Subcutaneous adipose tissue (tissue), 4 donors: ENCODE data around the gene CCT8. TPM values are rescaled to one million over a fixed set of nuclear protein-coding genes. Genes with fewer than 3 reads are reported as not detected.

Source experiments
- total RNA-seq, 4 donors: library from RNA; depleted of rRNA; stranded (reverse); fragments of >200 nt; gene quantifications; one replicate each; pipeline ENCODE4 v1.1.0, GENCODE V29; 2016
- TF ChIP-seq, protein P1 (sequence below): fragments of 450-650 bp; IDR thresholded peaks from one replicate; pipeline ENCODE4 v1.5.1; 2016; ENCODE audit warnings: low read depth, mild to moderate bottlenecking, control low read depth, antibody characterized with exemption, moderate library complexity

CCT8 gene, protein sequence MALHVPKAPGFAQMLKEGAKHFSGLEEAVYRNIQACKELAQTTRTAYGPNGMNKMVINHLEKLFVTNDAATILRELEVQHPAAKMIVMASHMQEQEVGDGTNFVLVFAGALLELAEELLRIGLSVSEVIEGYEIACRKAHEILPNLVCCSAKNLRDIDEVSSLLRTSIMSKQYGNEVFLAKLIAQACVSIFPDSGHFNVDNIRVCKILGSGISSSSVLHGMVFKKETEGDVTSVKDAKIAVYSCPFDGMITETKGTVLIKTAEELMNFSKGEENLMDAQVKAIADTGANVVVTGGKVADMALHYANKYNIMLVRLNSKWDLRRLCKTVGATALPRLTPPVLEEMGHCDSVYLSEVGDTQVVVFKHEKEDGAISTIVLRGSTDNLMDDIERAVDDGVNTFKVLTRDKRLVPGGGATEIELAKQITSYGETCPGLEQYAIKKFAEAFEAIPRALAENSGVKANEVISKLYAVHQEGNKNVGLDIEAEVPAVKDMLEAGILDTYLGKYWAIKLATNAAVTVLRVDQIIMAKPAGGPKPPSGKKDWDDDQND
- total RNA-seq = 100 to 1,000 TPM in 2 of 4 donors, 10 to 100 TPM in 2; 69.1 to 135 (median 102) TPM

- TF ChIP-seq, protein P1, sequence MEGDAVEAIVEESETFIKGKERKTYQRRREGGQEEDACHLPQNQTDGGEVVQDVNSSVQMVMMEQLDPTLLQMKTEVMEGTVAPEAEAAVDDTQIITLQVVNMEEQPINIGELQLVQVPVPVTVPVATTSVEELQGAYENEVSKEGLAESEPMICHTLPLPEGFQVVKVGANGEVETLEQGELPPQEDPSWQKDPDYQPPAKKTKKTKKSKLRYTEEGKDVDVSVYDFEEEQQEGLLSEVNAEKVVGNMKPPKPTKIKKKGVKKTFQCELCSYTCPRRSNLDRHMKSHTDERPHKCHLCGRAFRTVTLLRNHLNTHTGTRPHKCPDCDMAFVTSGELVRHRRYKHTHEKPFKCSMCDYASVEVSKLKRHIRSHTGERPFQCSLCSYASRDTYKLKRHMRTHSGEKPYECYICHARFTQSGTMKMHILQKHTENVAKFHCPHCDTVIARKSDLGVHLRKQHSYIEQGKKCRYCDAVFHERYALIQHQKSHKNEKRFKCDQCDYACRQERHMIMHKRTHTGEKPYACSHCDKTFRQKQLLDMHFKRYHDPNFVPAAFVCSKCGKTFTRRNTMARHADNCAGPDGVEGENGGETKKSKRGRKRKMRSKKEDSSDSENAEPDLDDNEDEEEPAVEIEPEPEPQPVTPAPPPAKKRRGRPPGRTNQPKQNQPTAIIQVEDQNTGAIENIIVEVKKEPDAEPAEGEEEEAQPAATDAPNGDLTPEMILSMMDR = no peak
These were observed at the start of gene CCT8 for GRCh38 chr21:29073222-29074006. TSS of gene CCT8 (minus strand) at chr21:29073648. CDS start at chr21:29073590, 58 bp downstream.

GRCh38 chr21:29121759-29122158 lies 48.3 kb upstream of the CCT8 start:
- TF ChIP-seq, protein P1 = no peak

DNA sequence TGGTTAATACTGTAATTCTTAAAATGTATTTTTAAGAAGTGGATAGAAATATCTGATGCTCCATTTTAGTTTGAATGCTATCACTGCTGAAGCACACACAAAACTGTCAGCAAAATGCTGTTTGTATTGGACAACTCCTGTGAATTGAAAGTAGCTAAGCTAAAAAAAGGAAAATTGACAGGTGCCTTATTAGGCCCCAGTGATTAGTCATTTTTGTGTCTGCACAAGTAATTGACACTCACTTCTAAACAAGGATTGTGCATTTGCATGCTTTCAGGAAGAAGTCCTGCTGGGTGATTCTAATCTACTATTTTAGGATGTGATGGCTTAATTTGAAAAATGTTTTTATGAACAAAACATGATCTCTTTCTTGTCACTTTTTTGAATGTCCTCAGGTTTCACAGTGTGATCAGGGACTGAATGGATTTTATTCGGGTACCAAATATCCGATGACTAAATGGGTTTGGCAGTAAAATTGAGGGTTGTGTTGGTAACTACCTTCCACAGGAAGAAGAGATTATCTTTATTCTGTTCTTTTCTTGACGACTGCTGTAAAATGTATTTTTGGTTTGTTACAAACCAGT lies 44.0 kb upstream of the CCT8 start:
- TF ChIP-seq, protein P1 = no peak

GRCh38 chr21:29115899-29116298 lies 42.5 kb upstream of the CCT8 start:
- TF ChIP-seq, protein P1 = no peak

DNA sequence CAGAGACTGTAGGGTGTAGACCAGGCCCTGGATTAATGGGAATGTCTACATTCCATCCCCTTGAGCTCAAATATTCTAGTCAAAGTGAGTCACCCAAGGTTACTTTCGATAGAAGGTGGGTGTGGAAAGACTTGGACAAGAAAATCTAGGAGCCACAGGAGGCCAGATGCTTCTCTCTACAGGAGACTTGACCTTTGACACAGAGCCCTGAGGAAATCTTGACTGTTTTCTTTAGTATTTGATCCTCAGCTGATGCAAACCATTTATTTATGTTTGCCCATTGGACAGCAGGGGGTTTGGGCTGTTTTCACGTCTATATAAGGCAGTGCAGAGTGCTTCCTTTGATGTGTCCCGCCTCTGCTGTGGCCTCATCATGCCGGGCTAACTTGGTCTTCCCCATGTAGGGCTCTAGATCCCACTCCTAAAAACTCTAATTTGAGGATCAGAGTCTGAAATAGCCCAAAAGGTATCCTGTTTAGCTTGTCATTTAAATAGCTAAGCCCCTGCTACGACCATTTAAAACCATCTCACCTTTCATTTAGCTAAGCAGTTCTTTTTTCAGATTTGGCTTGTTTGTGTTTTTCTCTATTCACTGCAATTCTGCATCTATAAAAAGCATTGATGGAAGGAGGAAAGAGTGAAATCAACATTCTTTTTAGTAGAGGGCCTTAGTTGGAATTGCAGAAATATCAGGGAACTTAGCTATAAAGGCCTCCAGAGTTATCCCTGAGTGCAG lies 41.5 kb upstream of the CCT8 start:
- TF ChIP-seq, protein P1 = no peak

GRCh38 chr21:29105218-29105617 lies 31.8 kb upstream of the CCT8 start:
- TF ChIP-seq, protein P1 = no peak
